ENCODE results near the gene GRAP.
"Not testable (repeated sequence)": the region's sequence is repeated elsewhere in the genome, so short reads cannot be mapped to it uniquely, and the experiment has no call there.

DNA sequence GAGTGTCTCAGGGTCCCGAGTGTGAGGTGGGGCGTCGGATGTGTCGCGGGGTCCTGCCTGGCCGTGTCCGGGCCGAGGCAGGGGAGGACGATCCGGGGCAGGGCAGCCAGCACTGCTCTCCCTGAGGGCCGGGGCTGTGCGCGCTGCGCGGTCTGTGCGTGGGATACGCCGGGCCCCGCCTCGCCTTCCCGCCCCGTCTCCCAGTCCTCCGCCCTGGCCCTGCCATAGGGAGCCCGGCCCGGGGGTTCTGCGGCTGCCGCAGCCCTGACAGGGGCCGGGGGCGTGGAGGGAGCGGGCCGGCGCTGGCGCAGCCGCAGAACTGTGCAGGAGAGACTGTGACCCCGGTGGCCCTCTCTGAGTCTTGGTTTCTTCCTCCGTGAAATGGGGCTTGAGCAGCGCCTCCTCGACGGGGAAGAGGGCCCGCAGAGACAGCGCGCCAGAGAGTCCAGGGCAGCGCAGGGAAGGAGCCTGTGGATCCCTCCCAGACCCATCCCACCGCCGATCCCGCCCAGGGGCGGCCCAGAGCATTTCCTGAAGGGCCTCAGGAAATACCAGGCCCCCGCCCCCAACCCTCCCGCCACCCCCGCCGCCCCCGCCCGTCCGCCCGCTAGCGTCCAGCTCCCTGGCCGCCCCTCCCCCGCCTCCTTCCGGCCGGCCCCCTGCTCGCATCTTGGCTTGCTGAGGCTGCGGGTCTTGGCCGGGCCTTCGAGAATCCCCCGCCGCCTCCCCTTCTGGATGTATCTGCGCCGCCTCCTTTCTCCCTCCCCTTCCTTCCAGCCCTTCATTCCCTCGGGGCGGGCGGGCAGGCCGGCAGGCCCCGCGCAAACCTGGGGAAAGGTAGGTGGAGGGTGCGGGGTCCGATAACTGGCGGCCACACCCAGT lies 42.3 kb upstream of the GRAP start:
- TF ChIP-seq, protein P1, sequence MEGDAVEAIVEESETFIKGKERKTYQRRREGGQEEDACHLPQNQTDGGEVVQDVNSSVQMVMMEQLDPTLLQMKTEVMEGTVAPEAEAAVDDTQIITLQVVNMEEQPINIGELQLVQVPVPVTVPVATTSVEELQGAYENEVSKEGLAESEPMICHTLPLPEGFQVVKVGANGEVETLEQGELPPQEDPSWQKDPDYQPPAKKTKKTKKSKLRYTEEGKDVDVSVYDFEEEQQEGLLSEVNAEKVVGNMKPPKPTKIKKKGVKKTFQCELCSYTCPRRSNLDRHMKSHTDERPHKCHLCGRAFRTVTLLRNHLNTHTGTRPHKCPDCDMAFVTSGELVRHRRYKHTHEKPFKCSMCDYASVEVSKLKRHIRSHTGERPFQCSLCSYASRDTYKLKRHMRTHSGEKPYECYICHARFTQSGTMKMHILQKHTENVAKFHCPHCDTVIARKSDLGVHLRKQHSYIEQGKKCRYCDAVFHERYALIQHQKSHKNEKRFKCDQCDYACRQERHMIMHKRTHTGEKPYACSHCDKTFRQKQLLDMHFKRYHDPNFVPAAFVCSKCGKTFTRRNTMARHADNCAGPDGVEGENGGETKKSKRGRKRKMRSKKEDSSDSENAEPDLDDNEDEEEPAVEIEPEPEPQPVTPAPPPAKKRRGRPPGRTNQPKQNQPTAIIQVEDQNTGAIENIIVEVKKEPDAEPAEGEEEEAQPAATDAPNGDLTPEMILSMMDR (IDR thresholded peaks at IDR 0.05; ENCODE audit: low read length): not testable (repeated sequence)
- not testable (repeated sequence) for TF ChIP-seq EZH2 (IDR thresholded peaks at IDR 0.05; ENCODE audit: borderline replicate concordance, low read length)

Data from OCI-LY1 (cell line).